GM12801 (cell line): ENCODE results near the gene TXNDC11.

ENCODE experiments used
- CTCF ChIP-seq: IDR thresholded peaks from one replicate; pipeline ENCODE4 v1.5.1; 2011; ENCODE audit warnings: control low read depth; ENCODE audit not compliant: insufficient read length; ENCODE audit errors: extremely low read depth

Gene TXNDC11

GRCh38 chr16:11630046-11630767, 112.5 kb downstream of the TXNDC11 start:
- TF ChIP-seq CTCF, result no peak
